ENCODE results near the gene MTHFD2L. TPM values are rescaled to one million over a fixed set of nuclear protein-coding genes. Genes with fewer than 3 reads are reported as not detected.
A peak's percentile ranks its signal among the peaks of the same experiment; 100 is the strongest.

MTHFD2L gene
- total RNA-seq, 1 donor from 2014 or later, result 12.4 TPM

DNA sequence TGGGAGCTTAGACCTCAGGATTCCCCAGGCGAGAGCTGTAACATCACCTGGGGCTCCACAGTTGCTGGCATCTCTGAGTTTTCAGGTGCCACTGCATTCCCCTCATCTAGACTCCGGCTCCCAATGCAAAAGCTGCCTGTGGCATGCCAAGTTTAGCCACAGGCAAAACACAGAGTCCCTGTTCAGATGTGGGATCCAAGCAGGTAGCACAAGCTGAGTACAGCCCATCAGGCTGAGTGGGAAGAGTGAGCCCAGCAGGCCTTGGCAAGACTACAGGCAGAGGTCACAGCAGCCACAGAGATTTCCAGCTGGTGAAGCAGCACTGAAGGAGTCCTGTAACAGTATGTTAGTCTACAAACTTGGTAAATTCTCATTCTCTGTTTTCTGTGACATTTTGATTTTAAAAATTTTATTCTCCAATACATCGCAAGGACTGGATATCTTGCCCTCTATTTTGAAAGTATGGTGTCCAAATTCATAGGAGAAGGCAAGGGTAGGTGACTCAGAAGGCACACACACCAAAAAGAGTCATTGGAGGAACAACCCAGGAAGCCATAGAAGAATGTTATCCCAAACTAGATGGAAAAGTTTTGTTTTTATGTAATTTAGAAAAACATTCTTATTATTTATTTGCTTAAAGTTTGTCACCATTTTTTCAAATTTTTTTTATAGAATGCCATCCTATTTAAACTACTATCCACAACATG lies 45.4 kb upstream of the MTHFD2L start:
- DNase-seq (ENCODE audit: low read depth), result peak; percentile 32
- H2AFZ ChIP-seq (ENCODE audit: low read depth, low read length), result peak overlapping the region; percentile 21
- no peak for FAIRE-seq
- H3K4me1 ChIP-seq (ENCODE audit: insufficient read depth, low read length), result peaks cover 70% of the 10 kb centered on the region
- Mint-ChIP-seq H3K4me1 (ENCODE audit: low read depth, unreplicated experiment) (peaks cover 53% of the 10 kb centered on the region), H3K36me3 (ENCODE audit: low read depth, unreplicated experiment) (no peaks in the 10 kb centered on the region), H3K4me3 (ENCODE audit: unreplicated experiment) (no peak overlapping the region), H3K9me3 (ENCODE audit: unreplicated experiment) (no peaks in the 10 kb centered on the region), H3K27ac (ENCODE audit: unreplicated experiment) (peak overlapping the region; percentile 65), H3K27me3 (ENCODE audit: low read depth, unreplicated experiment) (no peaks in the 10 kb centered on the region)
- peak overlapping the region; percentile 24 for H3K4me2 ChIP-seq (ENCODE audit: low read length)
- TF ChIP-seq EZH2 (IDR thresholded peaks at IDR 0.05; ENCODE audit: insufficient read depth, low read length), result no peak
- TF ChIP-seq, protein P1, sequence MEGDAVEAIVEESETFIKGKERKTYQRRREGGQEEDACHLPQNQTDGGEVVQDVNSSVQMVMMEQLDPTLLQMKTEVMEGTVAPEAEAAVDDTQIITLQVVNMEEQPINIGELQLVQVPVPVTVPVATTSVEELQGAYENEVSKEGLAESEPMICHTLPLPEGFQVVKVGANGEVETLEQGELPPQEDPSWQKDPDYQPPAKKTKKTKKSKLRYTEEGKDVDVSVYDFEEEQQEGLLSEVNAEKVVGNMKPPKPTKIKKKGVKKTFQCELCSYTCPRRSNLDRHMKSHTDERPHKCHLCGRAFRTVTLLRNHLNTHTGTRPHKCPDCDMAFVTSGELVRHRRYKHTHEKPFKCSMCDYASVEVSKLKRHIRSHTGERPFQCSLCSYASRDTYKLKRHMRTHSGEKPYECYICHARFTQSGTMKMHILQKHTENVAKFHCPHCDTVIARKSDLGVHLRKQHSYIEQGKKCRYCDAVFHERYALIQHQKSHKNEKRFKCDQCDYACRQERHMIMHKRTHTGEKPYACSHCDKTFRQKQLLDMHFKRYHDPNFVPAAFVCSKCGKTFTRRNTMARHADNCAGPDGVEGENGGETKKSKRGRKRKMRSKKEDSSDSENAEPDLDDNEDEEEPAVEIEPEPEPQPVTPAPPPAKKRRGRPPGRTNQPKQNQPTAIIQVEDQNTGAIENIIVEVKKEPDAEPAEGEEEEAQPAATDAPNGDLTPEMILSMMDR (IDR thresholded peaks at IDR 0.05; ENCODE audit: insufficient read depth, low read depth, low read length), result no peak
- H3K4me3 ChIP-seq (ENCODE audit: insufficient read depth, low read depth, low read length), result no peak overlapping the region
- H4K20me1 ChIP-seq (ENCODE audit: insufficient read depth, low read length), result no peaks in the 10 kb centered on the region
- no peaks in the 10 kb centered on the region for H3K36me3 ChIP-seq (ENCODE audit: insufficient read depth, low read length)
- H3K9me3 ChIP-seq (ENCODE audit: insufficient read depth, low read depth, low read length), result no peaks in the 10 kb centered on the region
- H3K9ac ChIP-seq (ENCODE audit: low read length), result peak overlapping the region; percentile 46
- H3K27me3 ChIP-seq (ENCODE audit: insufficient read depth, low read length), result no peaks in the 10 kb centered on the region
- no peaks in the 10 kb centered on the region for H3K79me2 ChIP-seq (ENCODE audit: insufficient read depth, low read length)
- peak overlapping the region; percentile 97 for H3K27ac ChIP-seq (ENCODE audit: low read depth, low read length)

DNA sequence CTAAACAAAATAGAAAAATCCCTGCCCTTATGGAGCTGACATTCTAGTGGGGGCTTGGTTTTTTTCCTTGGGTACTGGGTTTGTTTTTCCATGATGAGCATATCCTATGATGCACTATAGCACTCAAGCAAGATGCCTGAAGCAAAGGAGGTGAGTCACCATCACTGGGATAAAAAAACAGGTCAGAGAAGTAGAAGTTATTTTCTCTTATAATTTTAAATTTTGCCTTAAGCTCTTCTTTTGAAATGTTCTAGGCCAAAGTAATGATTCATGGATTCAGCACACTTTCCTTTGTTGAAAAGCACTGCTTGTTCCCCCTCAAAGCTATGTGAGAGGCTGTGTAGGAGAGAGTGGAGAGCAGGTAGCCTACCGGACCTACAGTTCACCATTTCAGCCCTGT lies 43.7 kb upstream of the MTHFD2L start:
- no peaks in the 10 kb centered on the region for H4K20me1 ChIP-seq (ENCODE audit: insufficient read depth, low read length)
- H3K27ac ChIP-seq (ENCODE audit: low read depth, low read length), result peak overlapping the region; percentile 80
- peak overlapping the region; percentile 34 for H3K9ac ChIP-seq (ENCODE audit: low read length)
- Mint-ChIP-seq H3K4me1 (ENCODE audit: low read depth, unreplicated experiment) (peaks cover 42% of the 10 kb centered on the region), H3K27ac (ENCODE audit: unreplicated experiment) (no peak overlapping the region), H3K4me3 (ENCODE audit: unreplicated experiment) (no peak overlapping the region), H3K27me3 (ENCODE audit: low read depth, unreplicated experiment) (no peaks in the 10 kb centered on the region), H3K36me3 (ENCODE audit: low read depth, unreplicated experiment) (no peaks in the 10 kb centered on the region), H3K9me3 (ENCODE audit: unreplicated experiment) (no peaks in the 10 kb centered on the region)
- no peaks in the 10 kb centered on the region for H3K9me3 ChIP-seq (ENCODE audit: insufficient read depth, low read depth, low read length)
- H3K4me3 ChIP-seq (ENCODE audit: insufficient read depth, low read depth, low read length), result no peak overlapping the region
- peak; percentile 82 for DNase-seq (ENCODE audit: low read depth)
- FAIRE-seq, result no peak
- H3K4me2 ChIP-seq (ENCODE audit: low read length), result peak overlapping the region; percentile 16
- TF ChIP-seq, protein P1 (IDR thresholded peaks at IDR 0.05; ENCODE audit: insufficient read depth, low read depth, low read length), result no peak
- H3K4me1 ChIP-seq (ENCODE audit: insufficient read depth, low read length), result peaks cover 64% of the 10 kb centered on the region
- H3K27me3 ChIP-seq (ENCODE audit: insufficient read depth, low read length), result no peaks in the 10 kb centered on the region
- H3K79me2 ChIP-seq (ENCODE audit: insufficient read depth, low read length), result no peaks in the 10 kb centered on the region
- no peaks in the 10 kb centered on the region for H3K36me3 ChIP-seq (ENCODE audit: insufficient read depth, low read length)
- H2AFZ ChIP-seq (ENCODE audit: low read depth, low read length), result peak overlapping the region; percentile 65

DNA sequence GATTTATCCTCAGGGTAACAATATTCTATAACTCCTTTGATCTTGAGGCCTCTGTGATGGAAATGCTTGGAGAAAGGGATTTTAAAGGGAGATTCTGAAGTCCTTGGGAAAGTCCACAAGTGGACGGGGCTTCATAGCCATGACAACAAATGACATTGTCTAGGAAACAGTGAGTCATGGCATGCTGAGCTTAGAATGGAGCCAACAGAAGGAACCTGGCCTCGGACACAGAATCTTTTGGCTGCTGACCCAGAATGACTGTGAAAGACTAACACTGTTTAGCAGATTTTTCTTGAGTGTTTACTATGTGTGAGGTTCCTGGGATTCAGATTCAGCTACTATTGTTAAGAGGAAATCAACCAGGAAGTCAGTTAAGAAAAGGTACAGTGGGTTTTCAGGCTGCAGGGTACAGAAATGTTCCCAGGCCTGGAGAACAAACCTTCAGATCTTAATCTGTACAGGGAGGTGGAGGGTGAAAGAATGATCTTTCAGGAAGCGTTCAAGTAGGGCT lies 40.8 kb upstream of the MTHFD2L start:
- FAIRE-seq, result peak; percentile 76
- H3K9me3 ChIP-seq (ENCODE audit: insufficient read depth, low read depth, low read length), result no peaks in the 10 kb centered on the region
- Mint-ChIP-seq H3K27ac (ENCODE audit: unreplicated experiment) (peak overlapping the region; percentile 42), H3K4me3 (ENCODE audit: unreplicated experiment) (no peak overlapping the region), H3K36me3 (ENCODE audit: low read depth, unreplicated experiment) (no peaks in the 10 kb centered on the region), H3K4me1 (ENCODE audit: low read depth, unreplicated experiment) (peaks cover 17% of the 10 kb centered on the region), H3K9me3 (ENCODE audit: unreplicated experiment) (no peaks in the 10 kb centered on the region), H3K27me3 (ENCODE audit: low read depth, unreplicated experiment) (no peaks in the 10 kb centered on the region)
- H3K9ac ChIP-seq (ENCODE audit: low read length), result peak overlapping the region; percentile 59
- no peaks in the 10 kb centered on the region for H3K79me2 ChIP-seq (ENCODE audit: insufficient read depth, low read length)
- DNase-seq (ENCODE audit: low read depth), result peak; percentile 97
- H3K4me2 ChIP-seq (ENCODE audit: low read length), result peak overlapping the region; percentile 55
- TF ChIP-seq, protein P1 (IDR thresholded peaks at IDR 0.05; ENCODE audit: insufficient read depth, low read depth, low read length), result no peak
- no peaks in the 10 kb centered on the region for H4K20me1 ChIP-seq (ENCODE audit: insufficient read depth, low read length)
- peaks cover 38% of the 10 kb centered on the region for H3K4me1 ChIP-seq (ENCODE audit: insufficient read depth, low read length)
- no peak overlapping the region for H2AFZ ChIP-seq (ENCODE audit: low read depth, low read length)
- peak overlapping the region; percentile 85 for H3K27ac ChIP-seq (ENCODE audit: low read depth, low read length)
- H3K4me3 ChIP-seq (ENCODE audit: insufficient read depth, low read depth, low read length), result no peak overlapping the region
- no peaks in the 10 kb centered on the region for H3K36me3 ChIP-seq (ENCODE audit: insufficient read depth, low read length)
- H3K27me3 ChIP-seq (ENCODE audit: insufficient read depth, low read length), result no peaks in the 10 kb centered on the region
